ENCODE data around the gene ZNRF1. TPM values are rescaled to one million over a fixed set of nuclear protein-coding genes. Genes with fewer than 3 reads are reported as not detected.

The ZNRF1 gene
- total RNA-seq, 1 donor = 20.7 TPM

DNA sequence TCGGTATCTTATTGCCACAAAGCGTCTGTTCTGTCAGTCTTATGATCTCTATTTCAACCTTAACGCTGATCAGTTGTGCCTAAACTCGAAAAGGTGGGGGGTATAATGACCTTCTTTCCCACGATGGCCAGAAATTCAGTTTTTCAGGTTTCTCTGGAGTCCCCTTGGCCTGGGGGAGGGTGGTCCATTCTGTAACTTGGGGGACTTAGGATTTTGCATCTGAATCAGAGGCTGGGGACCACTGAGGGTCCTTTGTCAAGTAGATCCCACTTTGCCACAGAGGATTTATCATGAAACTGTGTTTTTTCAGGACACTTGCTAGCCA, 7.6 kb upstream of the ZNRF1 start:
- no peak for DNase-seq (ENCODE audit: low read depth)
- TF ChIP-seq, protein P1, sequence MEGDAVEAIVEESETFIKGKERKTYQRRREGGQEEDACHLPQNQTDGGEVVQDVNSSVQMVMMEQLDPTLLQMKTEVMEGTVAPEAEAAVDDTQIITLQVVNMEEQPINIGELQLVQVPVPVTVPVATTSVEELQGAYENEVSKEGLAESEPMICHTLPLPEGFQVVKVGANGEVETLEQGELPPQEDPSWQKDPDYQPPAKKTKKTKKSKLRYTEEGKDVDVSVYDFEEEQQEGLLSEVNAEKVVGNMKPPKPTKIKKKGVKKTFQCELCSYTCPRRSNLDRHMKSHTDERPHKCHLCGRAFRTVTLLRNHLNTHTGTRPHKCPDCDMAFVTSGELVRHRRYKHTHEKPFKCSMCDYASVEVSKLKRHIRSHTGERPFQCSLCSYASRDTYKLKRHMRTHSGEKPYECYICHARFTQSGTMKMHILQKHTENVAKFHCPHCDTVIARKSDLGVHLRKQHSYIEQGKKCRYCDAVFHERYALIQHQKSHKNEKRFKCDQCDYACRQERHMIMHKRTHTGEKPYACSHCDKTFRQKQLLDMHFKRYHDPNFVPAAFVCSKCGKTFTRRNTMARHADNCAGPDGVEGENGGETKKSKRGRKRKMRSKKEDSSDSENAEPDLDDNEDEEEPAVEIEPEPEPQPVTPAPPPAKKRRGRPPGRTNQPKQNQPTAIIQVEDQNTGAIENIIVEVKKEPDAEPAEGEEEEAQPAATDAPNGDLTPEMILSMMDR (IDR thresholded peaks at IDR 0.05; ENCODE audit: insufficient read depth, low read depth, low read length) = no peak
- H3K4me3 ChIP-seq (ENCODE audit: low read depth, low read length) = no peak overlapping the region

DNA sequence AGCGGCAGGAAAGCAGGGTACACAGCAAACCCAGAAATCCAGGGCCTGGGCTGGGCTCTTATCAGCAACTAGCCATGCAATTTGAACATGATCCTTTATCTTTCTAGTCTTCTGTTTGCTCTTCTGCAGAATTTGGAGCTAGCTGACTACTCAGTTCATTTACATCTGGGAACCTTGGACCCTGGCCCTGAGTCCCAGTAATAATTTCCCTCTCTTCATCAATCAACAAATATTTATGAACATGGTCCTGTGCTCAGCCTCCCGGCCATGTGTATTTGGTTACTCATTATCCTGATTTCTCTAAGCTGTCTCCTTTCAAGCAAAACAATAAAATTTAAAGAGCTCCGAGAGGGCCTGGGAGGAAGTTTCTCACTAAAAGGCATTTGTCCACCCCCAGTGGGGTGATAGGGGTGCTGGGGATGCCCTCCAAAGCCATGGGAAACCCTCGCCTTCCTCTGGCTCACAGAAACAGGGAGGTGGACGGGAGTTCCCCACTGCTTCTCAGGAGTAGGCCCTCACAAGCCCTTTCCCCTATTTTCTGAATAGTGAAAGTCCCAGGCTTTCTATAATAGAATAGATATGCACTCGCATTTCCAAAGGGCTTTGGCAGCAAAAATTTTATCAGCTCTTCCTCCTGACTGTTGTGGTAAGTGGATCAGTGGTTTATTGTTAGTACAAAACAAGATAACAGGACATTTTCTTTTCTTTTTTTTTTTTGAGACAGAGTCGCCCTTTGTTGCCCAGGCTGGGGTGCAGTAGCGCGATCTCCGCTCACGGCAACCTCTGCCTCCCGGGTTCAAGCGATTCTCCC, 7.0 kb upstream of the ZNRF1 start:
- TF ChIP-seq, protein P1 (IDR thresholded peaks at IDR 0.05; ENCODE audit: insufficient read depth, low read depth, low read length) = no peak
- no peak overlapping the region for H3K4me3 ChIP-seq (ENCODE audit: low read depth, low read length)
- DNase-seq (ENCODE audit: low read depth) = no peak

DNA sequence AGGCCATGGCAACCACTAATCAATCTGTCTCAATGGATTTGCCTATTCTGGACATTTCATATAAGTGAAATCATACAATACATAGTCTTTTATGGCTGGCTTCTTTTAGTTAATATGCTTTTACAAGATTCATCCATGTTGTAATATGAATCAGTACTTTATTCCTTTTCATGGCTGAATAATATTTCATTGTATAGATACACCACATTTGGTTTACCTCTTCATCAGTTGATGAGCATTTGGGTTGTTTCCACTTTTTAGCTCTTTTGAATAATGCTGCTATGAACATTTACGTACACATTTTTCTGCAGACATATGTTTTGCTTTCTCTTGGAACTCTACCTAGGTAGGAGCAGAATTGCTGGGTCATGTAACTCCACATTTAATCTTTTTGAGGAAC, 2.8 kb upstream of the ZNRF1 start:
- TF ChIP-seq, protein P1 (IDR thresholded peaks at IDR 0.05; ENCODE audit: insufficient read depth, low read depth, low read length) = no peak
- no peak overlapping the region for H3K4me3 ChIP-seq (ENCODE audit: low read depth, low read length)
- no peak for DNase-seq (ENCODE audit: low read depth)

DNA sequence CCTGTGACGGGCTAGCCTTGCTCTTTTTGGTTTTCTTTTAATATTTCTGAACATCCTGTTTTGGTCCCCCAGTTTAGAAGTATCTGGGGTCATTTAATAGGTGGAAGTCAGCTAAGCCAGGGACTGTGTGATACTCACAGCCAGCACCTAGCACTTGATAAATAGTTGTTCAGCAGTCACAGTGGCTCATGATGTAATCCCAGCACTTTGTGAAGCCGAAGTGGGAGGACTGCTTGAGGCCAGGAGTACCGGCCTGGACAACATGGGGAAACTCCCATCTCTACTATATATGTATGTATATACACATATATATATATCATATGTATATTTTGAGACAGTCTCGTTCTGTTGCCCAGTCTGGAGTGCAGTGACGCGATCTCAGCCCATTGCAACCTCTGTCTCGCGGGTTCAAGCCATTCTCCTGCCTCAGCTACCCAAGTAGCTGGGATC, 1.8 kb upstream of the ZNRF1 start:
- no peak for DNase-seq (ENCODE audit: low read depth)
- no peak overlapping the region for H3K4me3 ChIP-seq (ENCODE audit: low read depth, low read length)
- TF ChIP-seq, protein P1 (IDR thresholded peaks at IDR 0.05; ENCODE audit: insufficient read depth, low read depth, low read length) = no peak

DNA sequence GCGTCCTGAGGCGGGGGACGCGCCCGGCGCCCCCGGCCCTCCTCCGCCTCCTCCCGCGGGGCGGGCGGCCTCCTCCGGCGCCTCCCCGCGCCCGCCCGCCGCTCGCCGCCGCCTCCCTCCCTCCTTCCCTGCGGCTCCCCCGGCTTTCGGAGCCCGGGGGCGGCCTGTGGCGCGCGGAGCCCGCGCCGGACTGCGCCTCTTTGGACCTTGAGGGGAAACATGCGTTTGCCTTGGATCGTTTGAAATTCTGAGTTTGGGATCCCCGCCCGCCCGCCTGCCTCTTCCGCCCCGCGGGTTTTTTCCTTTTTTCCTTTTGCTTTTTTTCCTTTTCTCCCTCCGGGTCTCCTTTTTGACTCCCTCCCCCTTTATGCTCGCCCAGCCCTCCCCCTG, 390 bp downstream of the ZNRF1 start:
- peak overlapping the region; percentile 78 for H3K4me3 ChIP-seq (ENCODE audit: low read depth, low read length)
- DNase-seq (ENCODE audit: low read depth) = no peak
- TF ChIP-seq, protein P1 (IDR thresholded peaks at IDR 0.05; ENCODE audit: insufficient read depth, low read depth, low read length) = no peak

DNA sequence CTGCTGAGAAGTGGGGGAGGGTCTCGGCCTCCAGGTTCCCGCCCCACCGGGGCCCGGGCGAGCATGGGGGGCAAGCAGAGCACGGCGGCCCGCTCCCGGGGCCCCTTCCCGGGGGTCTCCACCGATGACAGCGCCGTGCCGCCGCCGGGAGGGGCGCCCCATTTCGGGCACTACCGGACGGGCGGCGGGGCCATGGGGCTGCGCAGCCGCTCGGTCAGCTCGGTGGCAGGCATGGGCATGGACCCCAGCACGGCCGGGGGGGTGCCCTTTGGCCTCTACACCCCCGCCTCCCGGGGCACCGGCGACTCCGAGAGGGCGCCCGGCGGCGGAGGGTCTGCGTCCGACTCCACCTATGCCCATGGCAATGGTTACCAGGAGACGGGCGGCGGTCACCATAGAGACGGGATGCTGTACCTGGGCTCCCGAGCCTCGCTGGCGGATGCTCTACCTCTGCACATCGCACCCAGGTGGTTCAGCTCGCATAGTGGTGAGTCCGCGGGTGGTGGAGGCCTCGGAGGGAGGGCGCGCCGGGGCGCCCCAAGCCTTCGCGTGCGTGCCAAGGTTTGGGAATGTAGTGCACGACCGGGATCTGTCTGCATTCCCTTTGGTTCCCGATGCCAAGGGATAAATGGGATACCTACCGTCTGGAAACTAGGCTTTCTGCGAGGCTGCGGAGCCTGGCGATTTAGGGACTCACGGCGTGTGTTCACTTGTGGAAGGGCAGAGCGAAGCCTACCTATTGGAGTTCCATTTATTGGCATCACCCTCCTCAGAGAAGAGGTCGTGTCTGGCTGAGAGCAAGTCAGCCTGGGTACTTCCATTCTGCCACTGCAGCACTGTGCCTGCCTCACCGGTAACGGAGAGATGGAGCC, 1.0 kb downstream of the ZNRF1 start:
- no peak for DNase-seq (ENCODE audit: low read depth)
- peak overlapping the region; percentile 78 for H3K4me3 ChIP-seq (ENCODE audit: low read depth, low read length)
- TF ChIP-seq, protein P1 (IDR thresholded peaks at IDR 0.05; ENCODE audit: insufficient read depth, low read depth, low read length) = no peak
